GM19351 (cell line): ENCODE results near the gene RGL2.
"Not testable (repeated sequence)": the region's sequence is repeated elsewhere in the genome, so short reads cannot be mapped to it uniquely, and the experiment has no call there.

Experiments
- ATAC-seq: cut with Tn5 transposase; IDR thresholded peaks from one replicate; pipeline ENCODE4 v1.9.1; 2021; ENCODE audit warnings: mild to moderate bottlenecking, moderate library complexity; ENCODE audit not compliant: unreplicated experiment

Gene RGL2

GRCh38 chr6:33294086-33294823, 4.5 kb downstream of the RGL2 start:
- no peak for ATAC-seq

GRCh38 chr6:33292996-33293682, 5.6 kb downstream of the RGL2 start:
- no peak for ATAC-seq

GRCh38 chr6:33290459-33290858, 8.3 kb downstream of the RGL2 start:
- no peak for ATAC-seq

- ATAC-seq, result peak; percentile 4
Observed at GRCh38 chr6:33289784-33290315, 8.9 kb downstream of the RGL2 start.

GRCh38 chr6:33288921-33289783, 9.6 kb downstream of the RGL2 start, which contains the start of the genes PFDN6 and WDR46:
TSS of gene PFDN6 (plus strand) at chr6:33289601. CDS start at chr6:33289857, 256 bp downstream.
TSS of gene WDR46 (minus strand) at chr6:33289239. CDS start at chr6:33289170, 69 bp downstream.
- ATAC-seq, result peak; percentile 87

GRCh38 chr6:33288141-33288920, 10.4 kb downstream of the RGL2 start:
- ATAC-seq, result no peak

GRCh38 chr6:33286946-33287914, 11.5 kb downstream of the RGL2 start:
- no peak for ATAC-seq

- ATAC-seq, result not testable (repeated sequence)
Observed at GRCh38 chr6:33285214-33285613, 13.5 kb downstream of the RGL2 start.

- ATAC-seq, result no peak
Observed at GRCh38 chr6:33280539-33280938, 18.2 kb downstream of the RGL2 start.

- no peak for ATAC-seq
Observed at GRCh38 chr6:33279971-33280511, 18.7 kb downstream of the RGL2 start.

- ATAC-seq, result no peak
Observed at GRCh38 chr6:33279257-33279695, 19.5 kb downstream of the RGL2 start.

GRCh38 chr6:33278810-33279209, 19.9 kb downstream of the RGL2 start:
- no peak for ATAC-seq

- ATAC-seq, result no peak
Observed at GRCh38 chr6:33278392-33278741, 20.4 kb downstream of the RGL2 start.

GRCh38 chr6:33277663-33278391, 20.9 kb downstream of the RGL2 start:
- peak; percentile 11 for ATAC-seq

GRCh38 chr6:33276864-33277662, 21.7 kb downstream of the RGL2 start, which contains the start of gene B3GALT4:
TSS of gene B3GALT4 (plus strand) at chr6:33277123. CDS start at chr6:33277420, 297 bp downstream.
- ATAC-seq, result peak; percentile 52

GRCh38 chr6:33276581-33276863, 22.2 kb downstream of the RGL2 start:
- no peak for ATAC-seq

GRCh38 chr6:33275795-33276580, 22.8 kb downstream of the RGL2 start:
- ATAC-seq, result not testable (repeated sequence)
